Lower leg skin (tissue), 3 donors: ENCODE measurements around the gene EDA.

Experiments
- POLR2A ChIP-seq, 2 donors: fragments of 450-650 bp; IDR thresholded peaks; one replicate each; pipeline ENCODE4 v1.6.1; 2016 to 2017; ENCODE audit warnings: antibody characterized with exemption in 2 of 2, mild to moderate bottlenecking in 1 of 2, moderate library complexity in 1 of 2
- TF ChIP-seq, protein P1 (sequence below), 3 donors: fragments of 450-650 bp; IDR thresholded peaks; one replicate each; pipeline ENCODE4 v1.5.1; 2016; ENCODE audit warnings: antibody characterized with exemption in 3 of 3, mild to moderate bottlenecking in 3 of 3, moderate library complexity in 2 of 3

DNA sequence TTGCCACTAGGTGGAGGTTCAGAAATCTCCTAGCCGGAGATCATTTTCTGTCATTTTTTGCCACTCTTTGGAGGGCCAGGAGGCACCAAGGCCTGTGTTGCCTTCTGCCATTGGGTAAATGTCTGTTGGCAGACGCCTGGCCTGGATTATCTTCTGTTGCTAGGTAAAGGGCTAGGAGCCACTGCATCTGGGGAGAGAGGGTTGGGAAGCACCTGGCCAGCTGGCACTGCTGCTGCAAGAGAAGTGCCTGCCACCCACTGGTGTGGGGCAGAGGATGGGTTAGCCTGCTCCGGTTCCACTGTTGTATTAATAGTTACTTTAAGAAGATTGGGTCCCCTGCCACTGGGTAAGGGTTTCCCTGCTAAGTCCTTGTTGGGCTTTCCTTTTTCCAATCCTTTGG is 375.8 kb downstream of the EDA start:
- TF ChIP-seq, protein P1, sequence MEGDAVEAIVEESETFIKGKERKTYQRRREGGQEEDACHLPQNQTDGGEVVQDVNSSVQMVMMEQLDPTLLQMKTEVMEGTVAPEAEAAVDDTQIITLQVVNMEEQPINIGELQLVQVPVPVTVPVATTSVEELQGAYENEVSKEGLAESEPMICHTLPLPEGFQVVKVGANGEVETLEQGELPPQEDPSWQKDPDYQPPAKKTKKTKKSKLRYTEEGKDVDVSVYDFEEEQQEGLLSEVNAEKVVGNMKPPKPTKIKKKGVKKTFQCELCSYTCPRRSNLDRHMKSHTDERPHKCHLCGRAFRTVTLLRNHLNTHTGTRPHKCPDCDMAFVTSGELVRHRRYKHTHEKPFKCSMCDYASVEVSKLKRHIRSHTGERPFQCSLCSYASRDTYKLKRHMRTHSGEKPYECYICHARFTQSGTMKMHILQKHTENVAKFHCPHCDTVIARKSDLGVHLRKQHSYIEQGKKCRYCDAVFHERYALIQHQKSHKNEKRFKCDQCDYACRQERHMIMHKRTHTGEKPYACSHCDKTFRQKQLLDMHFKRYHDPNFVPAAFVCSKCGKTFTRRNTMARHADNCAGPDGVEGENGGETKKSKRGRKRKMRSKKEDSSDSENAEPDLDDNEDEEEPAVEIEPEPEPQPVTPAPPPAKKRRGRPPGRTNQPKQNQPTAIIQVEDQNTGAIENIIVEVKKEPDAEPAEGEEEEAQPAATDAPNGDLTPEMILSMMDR (IDR thresholded peaks at IDR 0.05), result no peak
- TF ChIP-seq POLR2A (IDR thresholded peaks at IDR 0.05), result no peak
